HepG2 (cell line): ENCODE measurements around the gene BAMBI. TPM values are rescaled to one million over a fixed set of nuclear protein-coding genes. Genes with fewer than 3 reads are reported as not detected.

ENCODE experiments used
- AFF4 ChIP-seq: sonication (generic); formaldehyde crosslinking; IDR thresholded peaks from 2 replicates; pipeline ENCODE4 v1.4.0; 2020; ENCODE audit warnings: missing genetic modification reagents
- HMGXB4 ChIP-seq, 2 experiments: sonication (generic) in 1 of 2; formaldehyde crosslinking in 1 of 2; IDR thresholded peaks; 2 replicates each; pipeline versions ENCODE4 v1.4.0 to v1.6.1; 2018 to 2020; ENCODE audit warnings: missing genetic modification reagents in 2 of 2, borderline replicate concordance in 1 of 2, low read depth in 1 of 2, mild to moderate bottlenecking in 1 of 2, missing biosample characterization in 1 of 2
- KLF15 ChIP-seq: sonication (generic); formaldehyde crosslinking; IDR thresholded peaks from 2 replicates; pipeline ENCODE4 v1.8.1; 2023; ENCODE audit warnings: borderline replicate concordance, mild to moderate bottlenecking, inconsistent platforms, missing genetic modification reagents, mixed read lengths
- MZF1 ChIP-seq: sonication (generic); formaldehyde crosslinking; IDR thresholded peaks from 2 replicates; pipeline ENCODE4 v1.8.1; 2023; ENCODE audit warnings: mild to moderate bottlenecking, missing genetic modification reagents, borderline replicate concordance
- PRPF4 ChIP-seq: fragments of 200-400 bp; formaldehyde crosslinking; IDR thresholded peaks from 2 replicates; pipeline ENCODE4 v1.6.1; 2016; ENCODE audit warnings: low read length, low read depth; ENCODE audit not compliant: poor library complexity, severe bottlenecking
- ZNF230 ChIP-seq: sonication (generic); formaldehyde crosslinking; IDR thresholded peaks from 2 replicates; pipeline ENCODE4 v1.4.0; 2020; ENCODE audit warnings: mild to moderate bottlenecking, missing genetic modification reagents
- ZNF333 ChIP-seq: sonication (generic); formaldehyde crosslinking; IDR thresholded peaks from 2 replicates; pipeline ENCODE4 v1.4.0; 2020; ENCODE audit warnings: mild to moderate bottlenecking, missing genetic modification reagents, borderline replicate concordance
- polyA plus RNA-seq, 8 experiments: library from polyadenylated mRNA; depleted of rRNA in 3 of 8; stranded (reverse) in 7 of 8; unstranded in 1 of 8; fragments of >200 nt; fragmentation: Illumina TruSeq in 4 of 8; extraction: Trizol in 4 of 8; gene quantifications; 2 replicates each; pipeline versions ENCODE4 v1.2.1 to v1.2.3, GENCODE V29; 2011 to 2016; ENCODE audit warnings: low read depth in 4 of 8, missing spikeins in 1 of 8, mixed read lengths in 1 of 8; ENCODE audit not compliant: insufficient read depth in 1 of 8
- total RNA-seq, 5 experiments: library from RNA; depleted of rRNA; stranded (reverse); fragments of >200 nt; fragmentation: Illumina TruSeq; extraction: Trizol; gene quantifications; 2 replicates each; pipeline ENCODE4 v1.2.3, GENCODE V29; 2016; ENCODE audit warnings: low read depth in 1 of 5
- TF ChIP-seq, protein P1 (sequence below): IDR thresholded peaks from 2 replicates; pipeline ENCODE4 v1.6.1; 2016; ENCODE audit warnings: mild to moderate bottlenecking
- TF ChIP-seq, protein P2 (sequence below): sonication (generic); formaldehyde crosslinking; conservative IDR thresholded peaks from 2 replicates; pipeline ENCODE4 v1.4.0; 2020; ENCODE audit warnings: mild to moderate bottlenecking, missing genetic modification reagents, moderate library complexity

The BAMBI gene
- total and polyA plus RNA-seq, 2 of the 13 experiments (the other 11 are each of a cell fraction or from before 2014, with no cell fraction given): 12.0 to 23.6 TPM

- TF ChIP-seq AFF4 (CRISPR knock-in tag) (no peak), MZF1 (CRISPR knock-in tag) (no peak), ZNF333 (CRISPR knock-in tag) (no peak), KLF15 (CRISPR knock-in tag) (no peak), PRPF4 (no peak), HMGXB4 (CRISPR knock-in tag; IDR thresholded peaks at IDR 0.05; ENCODE audit: borderline replicate concordance in 1 of 2, low read depth in 1 of 2) (0 out of 4 replicates have a peak, but pooled peaks of 1 of the 2 experiments have one; percentile 24), ZNF230 (CRISPR knock-in tag) (no peak)
- TF ChIP-seq, protein P1, sequence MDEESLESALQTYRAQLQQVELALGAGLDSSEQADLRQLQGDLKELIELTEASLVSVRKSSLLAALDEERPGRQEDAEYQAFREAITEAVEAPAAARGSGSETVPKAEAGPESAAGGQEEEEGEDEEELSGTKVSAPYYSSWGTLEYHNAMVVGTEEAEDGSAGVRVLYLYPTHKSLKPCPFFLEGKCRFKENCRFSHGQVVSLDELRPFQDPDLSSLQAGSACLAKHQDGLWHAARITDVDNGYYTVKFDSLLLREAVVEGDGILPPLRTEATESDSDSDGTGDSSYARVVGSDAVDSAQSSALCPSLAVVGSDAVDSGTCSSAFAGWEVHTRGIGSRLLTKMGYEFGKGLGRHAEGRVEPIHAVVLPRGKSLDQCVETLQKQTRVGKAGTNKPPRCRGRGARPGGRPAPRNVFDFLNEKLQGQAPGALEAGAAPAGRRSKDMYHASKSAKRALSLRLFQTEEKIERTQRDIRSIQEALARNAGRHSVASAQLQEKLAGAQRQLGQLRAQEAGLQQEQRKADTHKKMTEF (CRISPR knock-in tag): no peak
- TF ChIP-seq, protein P2, sequence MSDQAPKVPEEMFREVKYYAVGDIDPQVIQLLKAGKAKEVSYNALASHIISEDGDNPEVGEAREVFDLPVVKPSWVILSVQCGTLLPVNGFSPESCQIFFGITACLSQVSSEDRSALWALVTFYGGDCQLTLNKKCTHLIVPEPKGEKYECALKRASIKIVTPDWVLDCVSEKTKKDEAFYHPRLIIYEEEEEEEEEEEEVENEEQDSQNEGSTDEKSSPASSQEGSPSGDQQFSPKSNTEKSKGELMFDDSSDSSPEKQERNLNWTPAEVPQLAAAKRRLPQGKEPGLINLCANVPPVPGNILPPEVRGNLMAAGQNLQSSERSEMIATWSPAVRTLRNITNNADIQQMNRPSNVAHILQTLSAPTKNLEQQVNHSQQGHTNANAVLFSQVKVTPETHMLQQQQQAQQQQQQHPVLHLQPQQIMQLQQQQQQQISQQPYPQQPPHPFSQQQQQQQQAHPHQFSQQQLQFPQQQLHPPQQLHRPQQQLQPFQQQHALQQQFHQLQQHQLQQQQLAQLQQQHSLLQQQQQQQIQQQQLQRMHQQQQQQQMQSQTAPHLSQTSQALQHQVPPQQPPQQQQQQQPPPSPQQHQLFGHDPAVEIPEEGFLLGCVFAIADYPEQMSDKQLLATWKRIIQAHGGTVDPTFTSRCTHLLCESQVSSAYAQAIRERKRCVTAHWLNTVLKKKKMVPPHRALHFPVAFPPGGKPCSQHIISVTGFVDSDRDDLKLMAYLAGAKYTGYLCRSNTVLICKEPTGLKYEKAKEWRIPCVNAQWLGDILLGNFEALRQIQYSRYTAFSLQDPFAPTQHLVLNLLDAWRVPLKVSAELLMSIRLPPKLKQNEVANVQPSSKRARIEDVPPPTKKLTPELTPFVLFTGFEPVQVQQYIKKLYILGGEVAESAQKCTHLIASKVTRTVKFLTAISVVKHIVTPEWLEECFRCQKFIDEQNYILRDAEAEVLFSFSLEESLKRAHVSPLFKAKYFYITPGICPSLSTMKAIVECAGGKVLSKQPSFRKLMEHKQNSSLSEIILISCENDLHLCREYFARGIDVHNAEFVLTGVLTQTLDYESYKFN (CRISPR knock-in tag): 0 out of 2 replicates have a peak, but pooled peaks have one; percentile 16
These were observed 13.5 kb upstream of the BAMBI start (continued) for GRCh38 chr10:28663576-28664368.
